GM12875 (cell line): ENCODE data around the gene SMAGP.

Experiments used
- H3K4me3 ChIP-seq: one replicate; pipeline ENCODE4 v1.5.1; 2011; ENCODE audit warnings: low read depth, low read length, control low read depth
- CTCF ChIP-seq: IDR thresholded peaks from 2 replicates; pipeline ENCODE4 v1.5.1; 2011; ENCODE audit warnings: low read depth, mild to moderate bottlenecking, control low read depth, inconsistent platforms, low read length, moderate library complexity, borderline replicate concordance; ENCODE audit not compliant: insufficient read depth

The SMAGP gene

DNA sequence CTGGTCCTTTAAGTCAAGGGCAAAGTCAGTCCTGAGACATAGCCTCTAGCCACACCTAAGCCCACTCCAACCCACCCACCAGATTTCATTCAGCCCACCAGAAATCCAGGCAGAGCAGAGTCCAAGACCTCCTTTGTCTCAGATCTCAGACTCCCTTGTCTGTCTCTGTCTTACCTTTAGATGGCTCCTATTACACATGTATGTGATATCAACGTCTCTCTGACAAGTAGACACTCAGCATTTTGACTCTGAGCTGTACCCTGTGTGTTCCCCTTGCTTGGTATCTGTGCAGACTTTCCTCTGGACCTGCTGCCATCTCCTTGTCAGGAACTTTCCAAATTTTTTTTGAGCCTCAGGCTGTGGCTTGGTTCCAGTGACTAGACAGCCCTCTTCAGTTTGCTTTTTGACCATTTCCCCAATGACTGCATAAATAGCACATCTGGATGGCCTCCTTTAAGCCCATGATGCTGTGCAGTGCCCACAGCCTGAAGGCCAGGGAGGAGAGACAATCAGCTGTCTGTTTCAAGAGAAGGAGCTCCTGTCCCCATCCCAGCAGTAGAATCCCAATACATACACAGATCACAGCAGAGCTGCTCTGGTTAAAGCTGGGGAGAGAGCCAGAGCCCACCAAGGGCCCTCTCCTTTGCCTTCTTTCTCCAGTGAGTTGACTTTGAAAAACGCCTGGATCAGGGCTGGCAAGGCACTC, 59.4 kb downstream of the SMAGP start:
- H3K4me3 ChIP-seq: no peak overlapping the region
- no peak for TF ChIP-seq CTCF

- no peak overlapping the region for H3K4me3 ChIP-seq
- TF ChIP-seq CTCF: no peak
Measured at GRCh38 chr12:51209259-51209658, 61.0 kb downstream of the SMAGP start.

- H3K4me3 ChIP-seq: no peak overlapping the region
- TF ChIP-seq CTCF: no peak
Measured at GRCh38 chr12:51208016-51208660, 62.1 kb downstream of the SMAGP start.

GRCh38 chr12:51205350-51205749, 64.9 kb downstream of the SMAGP start:
- no peak for TF ChIP-seq CTCF

DNA sequence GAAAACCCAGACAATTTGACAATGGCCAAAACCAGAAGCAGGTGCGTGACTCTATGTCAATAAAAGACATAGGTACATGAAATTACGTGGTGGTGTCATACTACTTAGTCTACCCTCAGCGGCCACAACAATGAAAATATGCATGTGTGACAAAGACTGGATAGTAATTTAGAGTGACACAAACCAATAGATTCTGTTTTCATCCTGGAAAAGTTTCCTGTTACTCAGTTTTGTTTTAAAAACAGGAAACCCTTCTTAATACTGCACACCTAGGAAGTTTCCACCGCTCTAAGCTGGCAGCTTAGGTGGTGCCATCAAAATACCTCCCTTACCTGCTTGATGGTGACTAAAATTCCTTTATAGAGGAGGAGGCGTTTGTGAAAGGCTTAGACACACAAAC, 67.5 kb downstream of the SMAGP start:
- no peak for TF ChIP-seq CTCF
- H3K4me3 ChIP-seq: no peak overlapping the region

More at GRCh38 chr12:51205350-51205749, 64.9 kb downstream of the SMAGP start:
- H3K4me3 ChIP-seq: no peak overlapping the region

DNA sequence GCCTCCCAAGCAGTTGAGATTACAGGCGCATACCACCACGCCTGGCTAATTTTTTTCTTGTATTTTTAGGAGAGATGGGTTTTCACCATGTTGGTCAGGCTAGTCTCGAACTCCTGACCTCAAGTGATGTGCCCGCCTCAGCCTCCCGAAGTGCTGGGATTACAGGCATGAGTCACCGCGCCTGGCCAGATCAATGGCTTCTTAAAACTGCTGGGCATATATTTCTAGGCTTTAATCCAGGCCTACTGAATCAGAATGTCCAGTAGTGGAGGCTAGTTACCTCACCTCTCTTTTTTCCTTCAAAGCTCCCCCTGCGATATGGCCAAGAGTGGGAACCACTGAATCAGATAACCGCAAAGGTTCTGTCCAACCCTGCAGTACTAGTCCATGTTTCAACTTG, 69.4 kb downstream of the SMAGP start:
- TF ChIP-seq CTCF: no peak

DNA sequence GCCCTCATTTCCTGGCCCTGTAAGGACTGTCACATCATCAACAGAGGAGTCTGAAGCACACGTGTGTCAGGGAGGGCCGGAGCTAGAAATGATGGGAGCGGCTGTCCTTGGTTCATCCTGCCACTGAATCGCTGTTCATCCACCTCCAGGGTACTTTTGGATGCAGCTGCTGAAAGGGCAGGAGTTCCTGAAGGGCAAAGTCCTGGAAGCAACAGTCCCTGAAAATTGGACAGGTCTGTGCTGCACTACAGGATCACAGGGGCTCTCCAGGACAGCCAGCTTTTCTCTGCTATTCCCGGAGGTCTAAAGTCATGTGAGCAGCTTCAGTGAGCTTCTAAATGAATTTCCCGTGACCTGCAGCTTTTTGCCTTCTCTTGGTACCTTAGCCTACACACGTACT, 70.1 kb downstream of the SMAGP start:
- TF ChIP-seq CTCF: no peak
- no peak overlapping the region for H3K4me3 ChIP-seq

More for the DNA sequence above, 69.4 kb downstream of the SMAGP start:
- H3K4me3 ChIP-seq: no peak overlapping the region
